Activated CD8-positive, alpha-beta T cell treated with anti-CD3 and anti-CD28 coated beads, Interleukin-2, amount 10 ng/mL, durations not matched to agents 7 days and 5 days (primary cell): ENCODE results near the gene CFAP100. TPM values are rescaled to one million over a fixed set of nuclear protein-coding genes. Genes with fewer than 3 reads are reported as not detected.

Experiments used
- ATAC-seq: fragments of 150-1000 bp; cut with Tn5 transposase; one replicate; pipeline ENCODE4 v1.10.0; 2021; ENCODE audit warnings: moderate library complexity
- CTCF ChIA-PET: fragments of 350-600 bp; sonication (Branson Sonifier 250); formaldehyde crosslinking; loops from one replicate; lab custom pipeline; 2021; ENCODE audit warnings: antibody characterized with exemption; lab: Charles Lee
- POLR2A ChIA-PET: fragments of 350-600 bp; sonication (Branson Sonifier 250); formaldehyde crosslinking; loops from one replicate; lab custom pipeline; 2021; ENCODE audit warnings: antibody characterized with exemption; lab: Charles Lee
- DNase-seq: peaks from one replicate; pipeline ENCODE4 v3.0.0-alpha.2; 2020
- H3K27ac Mint-ChIP-seq: one replicate; pipeline ENCODE4 v1.8.0; 2021; ENCODE audit warnings: mild to moderate bottlenecking, mixed read lengths
- H3K27me3 Mint-ChIP-seq: one replicate; pipeline ENCODE4 v1.8.0; 2021; ENCODE audit warnings: low read depth, mixed read lengths
- H3K36me3 Mint-ChIP-seq: one replicate; pipeline ENCODE4 v1.8.0; 2021; ENCODE audit warnings: low read depth, mixed read lengths
- H3K4me1 Mint-ChIP-seq: one replicate; pipeline ENCODE4 v1.8.0; 2021; ENCODE audit warnings: low read depth, mixed read lengths
- H3K4me3 Mint-ChIP-seq: one replicate; pipeline ENCODE4 v1.8.0; 2021; ENCODE audit warnings: mild to moderate bottlenecking, mixed read lengths
- H3K9me3 Mint-ChIP-seq: one replicate; pipeline ENCODE4 v1.8.0; 2022; ENCODE audit warnings: mixed read lengths; ENCODE audit not compliant: insufficient read depth
- total RNA-seq, 2 experiments: library from RNA; stranded (reverse); gene quantifications; one replicate each; pipeline ENCODE4 v1.2.3, GENCODE V29; 2021

The CFAP100 gene
- total RNA-seq, 2 experiments from 2014 or later = not detected

GRCh38 chr3:126390201-126390600, 4.5 kb upstream of the CFAP100 start:
- H3K4me1 Mint-ChIP-seq = peaks cover 13% of the 10 kb centered on the region
- H3K36me3 Mint-ChIP-seq = no peaks in the 10 kb centered on the region
- no peak overlapping the region for H3K27ac Mint-ChIP-seq
- H3K27me3 Mint-ChIP-seq = peaks cover 51% of the 10 kb centered on the region
- POLR2A ChIA-PET = no interaction called here
- H3K9me3 Mint-ChIP-seq = no peaks in the 10 kb centered on the region
- CTCF ChIA-PET = no interaction called here
- ATAC-seq = no peak
- no peak overlapping the region for H3K4me3 Mint-ChIP-seq
- no peak for DNase-seq

- POLR2A ChIA-PET = no interaction called here
- Mint-ChIP-seq H3K4me3 (no peak overlapping the region), H3K9me3 (no peaks in the 10 kb centered on the region), H3K27ac (no peak overlapping the region), H3K36me3 (no peaks in the 10 kb centered on the region), H3K27me3 (peaks cover 55% of the 10 kb centered on the region), H3K4me1 (peaks cover 13% of the 10 kb centered on the region)
- DNase-seq = no peak
- CTCF ChIA-PET = no interaction called here
- ATAC-seq = no peak
Observed at GRCh38 chr3:126390751-126391150, 4.0 kb upstream of the CFAP100 start.

GRCh38 chr3:126391631-126392030, 3.1 kb upstream of the CFAP100 start:
- Mint-ChIP-seq H3K36me3 (no peaks in the 10 kb centered on the region), H3K4me3 (no peak overlapping the region), H3K9me3 (no peaks in the 10 kb centered on the region), H3K27me3 (peaks cover 57% of the 10 kb centered on the region), H3K4me1 (peaks cover 13% of the 10 kb centered on the region), H3K27ac (no peak overlapping the region)
- no peak for DNase-seq
- no peak for ATAC-seq
- ChIA-PET CTCF (no interaction called here), POLR2A (no interaction called here)

GRCh38 chr3:126392246-126392645, 2.5 kb upstream of the CFAP100 start:
- POLR2A ChIA-PET = no interaction called here
- no peaks in the 10 kb centered on the region for H3K36me3 Mint-ChIP-seq
- CTCF ChIA-PET = no interaction called here
- peaks cover 59% of the 10 kb centered on the region for H3K27me3 Mint-ChIP-seq
- no peak for ATAC-seq
- H3K9me3 Mint-ChIP-seq = no peaks in the 10 kb centered on the region
- H3K27ac Mint-ChIP-seq = no peak overlapping the region
- H3K4me3 Mint-ChIP-seq = no peak overlapping the region
- peaks cover 13% of the 10 kb centered on the region for H3K4me1 Mint-ChIP-seq
- DNase-seq = no peak

- no peaks in the 10 kb centered on the region for H3K9me3 Mint-ChIP-seq
- no peaks in the 10 kb centered on the region for H3K36me3 Mint-ChIP-seq
- peaks cover 53% of the 10 kb centered on the region for H3K27me3 Mint-ChIP-seq
- ChIA-PET POLR2A (no interaction called here), CTCF (no interaction called here)
- H3K27ac Mint-ChIP-seq = no peak overlapping the region
- no peak for ATAC-seq
- peaks cover 13% of the 10 kb centered on the region for H3K4me1 Mint-ChIP-seq
- DNase-seq = no peak
- no peak overlapping the region for H3K4me3 Mint-ChIP-seq
Observed at GRCh38 chr3:126393563-126393962, 1.1 kb upstream of the CFAP100 start.

GRCh38 chr3:126394977-126395321, 240 bp downstream of the CFAP100 start:
- CTCF ChIA-PET = no interaction called here
- Mint-ChIP-seq H3K4me1 (peaks cover 9% of the 10 kb centered on the region), H3K9me3 (no peaks in the 10 kb centered on the region), H3K27me3 (peaks cover 47% of the 10 kb centered on the region), H3K27ac (no peak overlapping the region), H3K36me3 (no peaks in the 10 kb centered on the region), H3K4me3 (no peak overlapping the region)
- DNase-seq (no peak), ATAC-seq (no peak)
- POLR2A ChIA-PET = no interaction called here

GRCh38 chr3:126395846-126396513, 1.3 kb downstream of the CFAP100 start:
- H3K36me3 Mint-ChIP-seq = no peaks in the 10 kb centered on the region
- H3K9me3 Mint-ChIP-seq = no peaks in the 10 kb centered on the region
- H3K4me3 Mint-ChIP-seq = no peak overlapping the region
- POLR2A ChIA-PET = no interaction called here
- no peak overlapping the region for H3K27ac Mint-ChIP-seq
- peaks cover 44% of the 10 kb centered on the region for H3K27me3 Mint-ChIP-seq
- CTCF ChIA-PET = interaction anchor here (1.0 kb wide), 1 partner anchor 76 kb away, joined by 4 read pairs; no protein-coding TSS in a partner anchor
- H3K4me1 Mint-ChIP-seq = peaks cover 2% of the 10 kb centered on the region
- no peak for DNase-seq
- ATAC-seq = no peak

GRCh38 chr3:126396536-126396935, 1.8 kb downstream of the CFAP100 start:
- Mint-ChIP-seq H3K27ac (no peak overlapping the region), H3K36me3 (no peaks in the 10 kb centered on the region), H3K4me3 (no peak overlapping the region), H3K27me3 (peaks cover 41% of the 10 kb centered on the region), H3K9me3 (no peaks in the 10 kb centered on the region), H3K4me1 (no peaks in the 10 kb centered on the region)
- ATAC-seq = no peak
- POLR2A ChIA-PET = interaction anchor here (0.7 kb wide), 1 partner anchor 217 kb away, joined by 3 read pairs; no protein-coding TSS in a partner anchor
- no peak for DNase-seq
- CTCF ChIA-PET = interaction anchor here (1.0 kb wide), 1 partner anchor 75 kb away, joined by 4 read pairs; no protein-coding TSS in a partner anchor

GRCh38 chr3:126397610-126398422, 3.1 kb downstream of the CFAP100 start:
- POLR2A ChIA-PET = no interaction called here
- Mint-ChIP-seq H3K4me1 (no peaks in the 10 kb centered on the region), H3K4me3 (no peak overlapping the region), H3K36me3 (no peaks in the 10 kb centered on the region), H3K27ac (no peak overlapping the region), H3K9me3 (no peaks in the 10 kb centered on the region), H3K27me3 (peaks cover 33% of the 10 kb centered on the region)
- no peak for ATAC-seq
- CTCF ChIA-PET = no interaction called here
- DNase-seq = no peak

- Mint-ChIP-seq H3K4me3 (no peak overlapping the region), H3K27me3 (peaks cover 26% of the 10 kb centered on the region), H3K9me3 (no peaks in the 10 kb centered on the region), H3K27ac (no peak overlapping the region), H3K36me3 (no peaks in the 10 kb centered on the region), H3K4me1 (no peaks in the 10 kb centered on the region)
- ATAC-seq (no peak), DNase-seq (no peak)
- ChIA-PET POLR2A (no interaction called here), CTCF (no interaction called here)
Observed at GRCh38 chr3:126398423-126399350, 4.0 kb downstream of the CFAP100 start.

- Mint-ChIP-seq H3K27me3 (peaks cover 21% of the 10 kb centered on the region), H3K9me3 (no peaks in the 10 kb centered on the region), H3K27ac (no peak overlapping the region), H3K4me1 (no peaks in the 10 kb centered on the region), H3K36me3 (no peaks in the 10 kb centered on the region), H3K4me3 (no peak overlapping the region)
- CTCF ChIA-PET = no interaction called here
- DNase-seq (no peak), ATAC-seq (no peak)
- POLR2A ChIA-PET = no interaction called here
Observed at GRCh38 chr3:126399351-126399735, 4.6 kb downstream of the CFAP100 start.
